GM18519 (cell line): ENCODE data around the gene TFAP2A.

Experiments
- ATAC-seq: cut with Tn5 transposase; IDR thresholded peaks from one replicate; pipeline ENCODE4 v1.9.1; 2021; ENCODE audit warnings: mild to moderate bottlenecking, moderate library complexity; ENCODE audit not compliant: unreplicated experiment, low FRiP score

Gene TFAP2A

GRCh38 chr6:10385524-10386132 is 29.2 kb downstream of the TFAP2A start:
- ATAC-seq, result no peak

- ATAC-seq, result no peak
These were observed 30.0 kb downstream of the TFAP2A start for GRCh38 chr6:10384610-10385523.

GRCh38 chr6:10384091-10384609 is 30.7 kb downstream of the TFAP2A start:
- no peak for ATAC-seq

GRCh38 chr6:10383331-10384090 is 31.4 kb downstream of the TFAP2A start:
- no peak for ATAC-seq

GRCh38 chr6:10382728-10383330 is 32.0 kb downstream of the TFAP2A start:
- no peak for ATAC-seq

- ATAC-seq, result no peak
These were observed 32.6 kb downstream of the TFAP2A start for GRCh38 chr6:10382322-10382721.

GRCh38 chr6:10381830-10382208 is 33.1 kb downstream of the TFAP2A start:
- no peak for ATAC-seq

GRCh38 chr6:10381133-10381829 is 33.6 kb downstream of the TFAP2A start:
- no peak for ATAC-seq

GRCh38 chr6:10375391-10375969 is 39.4 kb downstream of the TFAP2A start:
- ATAC-seq, result no peak

GRCh38 chr6:10373642-10374359 is 41.1 kb downstream of the TFAP2A start:
- ATAC-seq, result no peak

- no peak for ATAC-seq
These were observed 45.0 kb downstream of the TFAP2A start for GRCh38 chr6:10369896-10370295.

- ATAC-seq, result no peak
These were observed 46.0 kb downstream of the TFAP2A start for GRCh38 chr6:10368861-10369260.

GRCh38 chr6:10363911-10364310 is 51.0 kb downstream of the TFAP2A start:
- no peak for ATAC-seq

GRCh38 chr6:10362300-10362699 is 52.6 kb downstream of the TFAP2A start:
- ATAC-seq, result no peak

- no peak for ATAC-seq
These were observed 53.4 kb downstream of the TFAP2A start for GRCh38 chr6:10361428-10361827.

GRCh38 chr6:10359581-10359980 is 55.3 kb downstream of the TFAP2A start:
- ATAC-seq, result no peak

GRCh38 chr6:10355115-10355702 is 59.7 kb downstream of the TFAP2A start:
- no peak for ATAC-seq

GRCh38 chr6:10351791-10352190 is 63.1 kb downstream of the TFAP2A start:
- no peak for ATAC-seq

- ATAC-seq, result no peak
These were observed 64.2 kb downstream of the TFAP2A start for GRCh38 chr6:10350720-10351119.
